Lung (tissue), 16 donors: ENCODE measurements around the gene CCDC136. TPM values are rescaled to one million over a fixed set of nuclear protein-coding genes. Genes with fewer than 3 reads are reported as not detected.

Experiments used
- ATAC-seq: fragments of 200-7000 bp; cut with Tn5 transposase; one replicate; pipeline ENCODE4 v1.9.1; 2020; ENCODE audit warnings: moderate number of reproducible peaks; ENCODE audit not compliant: insufficient read depth, low FRiP score
- DNase-seq, 3 donors: peaks; one replicate each; pipeline ENCODE4 v3.0.0-alpha.2; 2013 to 2017
- H3K27ac ChIP-seq, 2 donors: one replicate each; pipeline ENCODE4 v1.5.1; 2013; ENCODE audit warnings: mild to moderate bottlenecking in 2 of 2, moderate library complexity in 2 of 2, control low read depth in 1 of 2, inconsistent platforms in 1 of 2, low read depth in 1 of 2, low read length in 1 of 2
- H3K27me3 ChIP-seq, 3 donors: one replicate each; pipeline ENCODE4 v1.5.1; 2013; ENCODE audit warnings: low read length in 2 of 3; ENCODE audit not compliant: control insufficient read depth in 3 of 3, insufficient read depth in 3 of 3
- H3K36me3 ChIP-seq, 4 donors: one replicate each; pipeline ENCODE4 v1.5.1; 2013; ENCODE audit warnings: low read length in 4 of 4, mild to moderate bottlenecking in 1 of 4, moderate library complexity in 1 of 4; ENCODE audit not compliant: control insufficient read depth in 4 of 4, insufficient read depth in 4 of 4
- H3K4me1 ChIP-seq, 5 donors: one replicate each; pipeline ENCODE4 v1.5.1; 2013; ENCODE audit warnings: low read length in 5 of 5, mild to moderate bottlenecking in 2 of 5, moderate library complexity in 1 of 5; ENCODE audit not compliant: control insufficient read depth in 5 of 5, insufficient read depth in 5 of 5
- H3K4me3 ChIP-seq: one replicate; pipeline ENCODE4 v1.5.1; 2013; ENCODE audit warnings: mild to moderate bottlenecking, control low read depth, moderate library complexity
- H3K9ac ChIP-seq, 2 donors: one replicate each; pipeline ENCODE4 v1.5.1; 2013; ENCODE audit warnings: low read length in 2 of 2, control low read depth in 1 of 2; ENCODE audit not compliant: insufficient read depth in 1 of 2
- H3K9me3 ChIP-seq, 4 donors: one replicate each; pipeline ENCODE4 v1.5.1; 2013; ENCODE audit warnings: low read length in 3 of 4, mild to moderate bottlenecking in 1 of 4, moderate library complexity in 1 of 4; ENCODE audit not compliant: control insufficient read depth in 4 of 4, insufficient read depth in 3 of 4
- CTCF ChIP-seq: IDR thresholded peaks from 2 replicates; pipeline ENCODE4 v1.5.1; 2012; ENCODE audit warnings: mild to moderate bottlenecking; ENCODE audit errors: control extremely low read depth, extremely low read depth
- WGBS, 2 donors: extraction: QIAGEN DNeasy Blood & Tissue Kit; methylation state at CpG; one replicate each; pipeline ENCODE4 v1.1.7; 2013; 5-methylcytosine and 5-hydroxymethylcytosine counted together
- long read RNA-seq, 5 donors: transcript quantifications; one replicate each; lab custom pipeline, GENCODE V29; 2026
- polyA plus RNA-seq, 2 donors: library from polyadenylated mRNA; stranded (reverse); fragments of 200-250 nt; gene quantifications; one replicate each; pipeline ENCODE4 v1.2.1, GENCODE V29; 2013
- total RNA-seq, 2 donors: library from RNA; depleted of rRNA in 1 of 2; stranded (reverse); fragments of >200 nt in 1 of 2; gene quantifications; one replicate each; pipeline ENCODE4 v1.2.1, GENCODE V29; 2014 to 2021
- donor health status: control.
- donor health status: control.
- donor health status: Bipolar disorder and iron deficiency.
- donor health status: healthy.
- donor health status: DM: yes; HTN: yes; CAD: no.

The CCDC136 gene
- total RNA-seq: 1 to 10 TPM; 2.3 to 6.4 TPM
- polyA plus RNA-seq: 1 to 10 TPM in 1 of 2 donors, under 1 TPM in 1; 0.70 to 1.1 TPM
- long read RNA-seq, donor 1, partial matches to known transcripts: 0 of 2 reads
- long read RNA-seq, donor 1, other reads (novel, unspliced or antisense): 0 of 2 reads
- long read RNA-seq, donor 2: 0 reads
- long read RNA-seq, donor 3: 0 reads
- long read RNA-seq, donor 4: 0 reads
- long read RNA-seq, donor 5, partial matches to known transcripts: 0 of 1 reads
- long read RNA-seq, donor 5, other reads (novel, unspliced or antisense): 0 of 1 reads

GRCh38 chr7:128791121-128791971, at the start of gene CCDC136:
CCDC136 (plus strand) TSS chr7:128791968; CDS start chr7:128792412, 444 bp downstream.
- TF ChIP-seq CTCF: no peak

GRCh38 chr7:128742206-128742605, 49.6 kb upstream of the CCDC136 start:
- DNase-seq (no peak), ATAC-seq (no peak)
- no peak for TF ChIP-seq CTCF
- peaks cover 0 to 5% (median under 1%) of the 10 kb centered on the region in 4 donors for H3K36me3 ChIP-seq
- H3K27ac ChIP-seq: peak overlapping the region in 1 of 2 donors; percentile 55
- WGBS, 2 donors: 48 to 65% methylated on average over 4 of the region's 4 CpGs
- H3K9me3 ChIP-seq: no peaks in the 10 kb centered on the region
- H3K4me3 ChIP-seq: no peak overlapping the region
- no peaks in the 10 kb centered on the region for H3K27me3 ChIP-seq
- no peak overlapping the region for H3K9ac ChIP-seq
- H3K4me1 ChIP-seq: peaks cover 0 to 24% (median 13%) of the 10 kb centered on the region in 5 donors

More at GRCh38 chr7:128791121-128791971, at the start of gene CCDC136:
- H3K27ac ChIP-seq: no peak within 1 kb of the TSS
- no peaks in the 10 kb centered on the region for H3K9me3 ChIP-seq
- 1% methylated on average over 60 to 80 of the region's 80 CpGs for WGBS, 2 donors
- ATAC-seq: peak; percentile 86
- no peak within 1 kb of the TSS for H3K9ac ChIP-seq
- H3K36me3 ChIP-seq: no peaks in the 10 kb centered on the region
- H3K27me3 ChIP-seq: no peaks in the 10 kb centered on the region
- peaks cover 0 to 12% (median 5%) of the 10 kb centered on the region in 5 donors for H3K4me1 ChIP-seq
- H3K4me3 ChIP-seq: peak within 1 kb of the TSS; percentile 79
- peak; percentile 59 to 72 (median 68) for DNase-seq

GRCh38 chr7:128743112-128743772, 48.5 kb upstream of the CCDC136 start:
- peaks cover 0 to 5% (median 3%) of the 10 kb centered on the region in 4 donors for H3K36me3 ChIP-seq
- no peaks in the 10 kb centered on the region for H3K27me3 ChIP-seq
- peaks cover 0 to 27% (median 11%) of the 10 kb centered on the region in 5 donors for H3K4me1 ChIP-seq
- H3K27ac ChIP-seq: no peak overlapping the region
- H3K4me3 ChIP-seq: no peak overlapping the region
- no peak for ATAC-seq
- no peak overlapping the region for H3K9ac ChIP-seq
- WGBS, 2 donors: 84 to 91% methylated on average over 7 of the region's 7 CpGs
- no peaks in the 10 kb centered on the region for H3K9me3 ChIP-seq
- no peak for DNase-seq
- no peak for TF ChIP-seq CTCF
